DOHH2 (cell line): ENCODE measurements around the gene PNRC1.

ENCODE experiments used
- H3F3A ChIP-seq: fragments of 200-600 bp; sonication (generic), shearing (Covaris generic); 2 replicates; pipeline ENCODE4 v1.6.0; 2016; ENCODE audit warnings: antibody characterized with exemption, mild to moderate bottlenecking; ENCODE audit not compliant: control insufficient read depth, insufficient read depth
- H3K27ac ChIP-seq: fragments of 200-600 bp; sonication (generic); 2 replicates; pipeline ENCODE4 v1.5.1; 2014; ENCODE audit warnings: low read depth, mild to moderate bottlenecking, low read length, moderate library complexity
- H3K27me3 ChIP-seq: fragments of 200-600 bp; sonication (generic); 2 replicates; pipeline ENCODE4 v1.6.1; 2014; ENCODE audit warnings: mild to moderate bottlenecking, low read length, mixed read lengths; ENCODE audit not compliant: control insufficient read depth
- H3K36me3 ChIP-seq: fragments of 200-600 bp; sonication (generic); 2 replicates; pipeline ENCODE4 v1.6.1; 2014; ENCODE audit warnings: mild to moderate bottlenecking, low read length, moderate library complexity, mixed read lengths; ENCODE audit not compliant: control insufficient read depth
- H3K4me1 ChIP-seq: fragments of 200-600 bp; sonication (generic); 2 replicates; pipeline ENCODE4 v1.6.1; 2014; ENCODE audit warnings: mild to moderate bottlenecking, low read length, mixed read lengths; ENCODE audit not compliant: control insufficient read depth
- H3K4me2 ChIP-seq: fragments of 200-600 bp; sonication (generic); 2 replicates; pipeline ENCODE4 v1.6.0; 2014; ENCODE audit warnings: mild to moderate bottlenecking, low read length, moderate library complexity
- H3K4me3 ChIP-seq: fragments of 200-600 bp; sonication (generic); 2 replicates; pipeline ENCODE4 v1.5.1; 2014; ENCODE audit warnings: mild to moderate bottlenecking, low read length, mixed read lengths
- H3K79me2 ChIP-seq: fragments of 200-600 bp; sonication (generic); 2 replicates; pipeline ENCODE4 v1.6.1; 2014; ENCODE audit warnings: mild to moderate bottlenecking, low read length, mixed read lengths; ENCODE audit not compliant: control insufficient read depth
- H3K9me2 ChIP-seq: fragments of 200-600 bp; sonication (generic); replicated peaks from 2 replicates; pipeline ENCODE4 v1.6.1; 2014; ENCODE audit warnings: mild to moderate bottlenecking, low read length, mixed read lengths; ENCODE audit not compliant: control insufficient read depth
- H3K9me3 ChIP-seq: fragments of 200-600 bp; sonication (generic); 2 replicates; pipeline ENCODE4 v1.6.1; 2014; ENCODE audit warnings: antibody characterized with exemption, low read length, mixed read lengths; ENCODE audit not compliant: control insufficient read depth, insufficient read depth
- H4K20me1 ChIP-seq: fragments of 200-600 bp; sonication (generic); 2 replicates; pipeline ENCODE4 v1.6.0; 2014; ENCODE audit warnings: low read depth, mild to moderate bottlenecking, antibody characterized with exemption, low read length, moderate library complexity; ENCODE audit not compliant: control insufficient read depth, insufficient read depth
- CTCF ChIP-seq: fragments of 200-600 bp; sonication (generic); IDR thresholded peaks from one replicate; pipeline ENCODE4 v1.5.1; 2014; ENCODE audit warnings: antibody characterized with exemption, mild to moderate bottlenecking, low read depth, low read length; ENCODE audit not compliant: poor library complexity, severe bottlenecking
- EZH2phosphoT487 ChIP-seq: fragments of 200-600 bp; sonication (generic); IDR thresholded peaks from 2 replicates; pipeline ENCODE4 v1.6.1; 2017; ENCODE audit warnings: borderline replicate concordance, mild to moderate bottlenecking, antibody characterized with exemption, low read length, moderate library complexity, mixed read lengths

Gene PNRC1

GRCh38 chr6:89081423-89082322, 1.1 kb downstream of the PNRC1 start:
- peaks cover 40% of the 10 kb centered on the region for H3K79me2 ChIP-seq
- H3K4me3 ChIP-seq: peak overlapping the region; percentile 99
- peaks cover 26% of the 10 kb centered on the region; the same call in 1 of the 2 replicates for H4K20me1 ChIP-seq
- H3K27ac ChIP-seq: peak overlapping the region; percentile 77
- H3K4me1 ChIP-seq: peaks cover 19% of the 10 kb centered on the region
- no peaks in the 10 kb centered on the region for H3K27me3 ChIP-seq
- TF ChIP-seq CTCF: no peak
- no peak for TF ChIP-seq EZH2phosphoT487
- H3K9me3 ChIP-seq: no peaks in the 10 kb centered on the region
- H3K36me3 ChIP-seq: peaks cover 43% of the 10 kb centered on the region
- H3F3A ChIP-seq: peaks cover 5% of the 10 kb centered on the region; the same call in 1 of the 2 replicates
- no peaks in the 10 kb centered on the region for H3K9me2 ChIP-seq
- H3K4me2 ChIP-seq: peak overlapping the region; percentile 90

GRCh38 chr6:89082486-89082891, 1.9 kb downstream of the PNRC1 start:
- Histone ChIP-seq H3F3A (peaks cover 6% of the 10 kb centered on the region; the same call in 1 of the 2 replicates), H3K36me3 (peaks cover 43% of the 10 kb centered on the region), H3K27me3 (no peaks in the 10 kb centered on the region), H3K27ac (peak overlapping the region; percentile 71), H3K9me3 (no peaks in the 10 kb centered on the region), H3K4me1 (peaks cover 19% of the 10 kb centered on the region), H3K9me2 (no peaks in the 10 kb centered on the region), H3K4me2 (peak overlapping the region; percentile 90), H4K20me1 (peaks cover 26% of the 10 kb centered on the region; the same call in 1 of the 2 replicates), H3K4me3 (peak overlapping the region; percentile 99), H3K79me2 (peaks cover 40% of the 10 kb centered on the region)
- no peak for TF ChIP-seq EZH2phosphoT487
- TF ChIP-seq CTCF: no peak

- no peaks in the 10 kb centered on the region for H3K9me2 ChIP-seq
- peaks cover 43% of the 10 kb centered on the region for H3K36me3 ChIP-seq
- H4K20me1 ChIP-seq: peaks cover 26% of the 10 kb centered on the region; the same call in 1 of the 2 replicates
- H3K79me2 ChIP-seq: peaks cover 40% of the 10 kb centered on the region
- H3F3A ChIP-seq: peaks cover 10% of the 10 kb centered on the region; the same call in 1 of the 2 replicates
- H3K27ac ChIP-seq: no peak overlapping the region
- H3K9me3 ChIP-seq: no peaks in the 10 kb centered on the region
- H3K4me3 ChIP-seq: no peak overlapping the region
- H3K27me3 ChIP-seq: no peaks in the 10 kb centered on the region
- no peak overlapping the region for H3K4me2 ChIP-seq
- TF ChIP-seq CTCF (no peak), EZH2phosphoT487 (no peak)
- H3K4me1 ChIP-seq: peaks cover 14% of the 10 kb centered on the region
Measured at GRCh38 chr6:89084542-89084941, 4.0 kb downstream of the PNRC1 start.
